HG02642 (cell line): ENCODE measurements around the gene NRG3.

ENCODE experiments used
- ATAC-seq: cut with Tn5 transposase; IDR thresholded peaks from one replicate; pipeline ENCODE4 v1.9.1; 2021; ENCODE audit warnings: mild to moderate bottlenecking; ENCODE audit not compliant: unreplicated experiment, poor library complexity

Gene NRG3

DNA sequence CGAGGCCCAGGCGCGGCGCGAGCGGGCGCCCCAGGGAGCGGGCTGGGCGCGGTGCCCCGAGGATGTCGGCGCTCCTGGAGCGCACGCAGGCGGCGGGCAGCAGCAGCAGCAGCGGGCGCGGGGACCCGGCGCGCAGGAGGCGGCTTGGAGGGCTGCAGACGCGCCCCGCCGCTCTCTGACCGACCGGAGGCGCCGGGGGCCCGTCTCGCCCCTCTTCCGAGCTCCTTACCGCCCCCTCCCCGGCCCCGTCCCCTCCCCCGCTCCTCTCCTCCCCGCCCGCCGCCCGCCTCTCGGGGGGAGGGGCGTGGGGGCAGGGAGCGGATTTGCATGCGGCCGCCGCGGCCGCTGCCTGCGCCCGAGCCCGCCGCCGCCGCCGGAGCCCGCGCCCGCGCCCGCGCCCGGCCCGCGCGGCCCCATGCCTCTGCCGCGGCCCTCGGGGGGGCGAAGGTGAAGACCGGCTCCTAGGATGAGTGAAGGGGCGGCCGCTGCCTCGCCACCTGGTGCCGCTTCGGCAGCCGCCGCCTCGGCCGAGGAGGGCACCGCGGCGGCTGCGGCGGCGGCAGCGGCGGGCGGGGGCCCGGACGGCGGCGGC is at the start of gene NRG3:
NRG3 (plus strand) TSS at position 320 of the 592 bp plus-strand sequence.
- peak; percentile 28 for ATAC-seq

- ATAC-seq, result no peak
Observed at GRCh38 chr10:81828251-81828650, 46.7 kb upstream of the NRG3 start.

- ATAC-seq, result no peak
Observed at GRCh38 chr10:81831060-81831459, 43.9 kb upstream of the NRG3 start.

DNA sequence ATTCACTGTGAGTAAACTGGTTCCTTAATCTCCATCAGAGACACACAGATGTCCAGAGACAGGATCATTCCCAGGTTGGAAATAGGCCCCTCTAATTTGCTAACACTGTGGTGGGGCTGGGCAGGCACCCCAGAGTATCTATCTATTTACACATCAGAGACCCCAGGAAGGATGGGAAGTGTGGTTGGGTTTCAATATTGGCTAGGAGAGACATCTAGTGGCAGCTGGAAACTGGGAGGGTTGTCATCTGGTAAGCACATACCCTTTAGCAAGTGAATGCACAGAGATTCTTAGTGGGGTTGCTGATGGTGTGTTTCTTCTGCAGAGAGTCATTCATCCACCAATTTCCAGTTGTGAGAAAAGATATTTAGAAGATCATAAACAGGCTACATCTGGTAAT is 36.0 kb upstream of the NRG3 start:
- no peak for ATAC-seq

GRCh38 chr10:81843042-81843441 is 32.0 kb upstream of the NRG3 start:
- ATAC-seq, result no peak

GRCh38 chr10:81847675-81848074 is 27.3 kb upstream of the NRG3 start:
- ATAC-seq, result no peak

DNA sequence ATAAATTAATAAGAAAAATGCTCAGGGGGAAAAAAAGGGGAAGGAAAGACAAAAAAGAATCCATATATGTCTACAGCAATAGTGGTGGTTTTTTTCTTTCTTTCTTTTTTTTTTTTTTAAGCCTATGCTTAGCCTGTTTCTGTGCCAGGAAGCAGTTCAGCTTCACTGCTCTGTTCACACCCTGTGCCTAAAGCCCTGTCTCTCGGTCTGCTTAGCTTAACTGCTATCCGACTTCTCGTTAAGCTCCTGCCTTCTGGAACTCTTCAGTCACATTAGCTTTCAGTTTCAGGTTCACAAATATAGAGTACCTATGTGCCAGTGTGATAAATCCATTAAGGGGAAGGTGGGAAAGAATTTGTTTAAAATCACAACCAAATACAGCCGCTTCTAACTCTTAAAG is 26.5 kb upstream of the NRG3 start:
- ATAC-seq, result no peak

- ATAC-seq, result no peak
Observed at GRCh38 chr10:81848931-81849330, 26.1 kb upstream of the NRG3 start.

DNA sequence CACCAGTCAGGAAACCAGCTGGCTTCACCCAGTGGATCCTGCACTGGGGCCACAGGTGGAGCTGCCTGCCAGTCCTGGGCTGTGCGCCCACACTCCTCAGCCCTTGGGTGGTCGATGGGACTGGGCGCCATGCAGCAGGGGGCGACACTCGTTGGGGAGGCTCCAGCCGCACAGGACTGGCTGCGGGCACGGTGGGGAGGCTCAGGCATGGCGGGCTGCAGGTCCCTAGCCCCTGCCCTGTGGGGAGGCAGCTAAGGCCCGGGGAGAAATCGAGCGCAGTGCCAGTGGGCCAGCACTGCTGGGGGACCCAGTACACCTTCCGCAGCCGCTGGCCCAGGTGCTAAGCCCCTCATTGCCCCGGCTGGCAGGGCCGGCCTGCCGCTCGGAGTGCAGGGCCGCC is 12.4 kb upstream of the NRG3 start:
- no peak for ATAC-seq

DNA sequence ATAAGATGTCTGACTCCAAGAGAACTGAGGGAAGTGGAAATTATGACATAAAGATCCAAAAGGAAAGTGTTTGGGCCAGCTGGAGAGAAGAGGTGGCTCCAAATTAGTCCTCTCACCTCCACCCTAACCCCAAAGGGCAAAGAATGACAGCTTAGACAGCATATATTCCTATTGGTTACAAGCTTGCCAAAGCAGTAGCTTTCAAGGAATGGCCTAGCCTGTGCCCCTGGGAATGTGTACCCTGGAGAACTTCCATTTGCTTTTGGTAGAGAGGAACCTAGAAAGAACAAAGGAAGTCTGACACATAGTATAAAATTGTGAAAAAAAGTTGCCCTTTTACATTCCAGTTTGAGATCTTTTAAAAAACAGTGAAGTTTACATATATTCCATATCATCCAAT is 11.2 kb upstream of the NRG3 start:
- ATAC-seq, result no peak

DNA sequence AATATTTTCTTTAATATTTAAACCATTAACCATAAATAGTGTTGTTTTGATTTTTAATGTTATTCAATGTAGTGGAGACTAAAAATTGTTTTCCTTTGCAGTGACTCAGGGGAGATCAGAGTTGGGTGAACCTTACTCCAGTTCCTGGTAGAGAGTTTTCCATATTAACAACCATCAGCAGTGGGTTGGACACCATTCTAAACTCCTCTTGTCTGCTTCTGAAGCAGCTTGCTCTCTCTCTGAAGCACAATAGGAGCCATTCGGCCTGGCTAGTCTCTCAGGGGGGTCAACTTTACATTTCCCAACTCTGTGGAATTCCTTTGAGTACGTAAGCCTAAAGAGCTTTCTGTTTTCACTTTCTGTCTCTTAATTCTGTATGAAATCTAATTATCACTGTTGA is 9.4 kb upstream of the NRG3 start:
- no peak for ATAC-seq

- peak; percentile 95 for ATAC-seq
Observed at GRCh38 chr10:81866753-81867152, 8.2 kb upstream of the NRG3 start.

DNA sequence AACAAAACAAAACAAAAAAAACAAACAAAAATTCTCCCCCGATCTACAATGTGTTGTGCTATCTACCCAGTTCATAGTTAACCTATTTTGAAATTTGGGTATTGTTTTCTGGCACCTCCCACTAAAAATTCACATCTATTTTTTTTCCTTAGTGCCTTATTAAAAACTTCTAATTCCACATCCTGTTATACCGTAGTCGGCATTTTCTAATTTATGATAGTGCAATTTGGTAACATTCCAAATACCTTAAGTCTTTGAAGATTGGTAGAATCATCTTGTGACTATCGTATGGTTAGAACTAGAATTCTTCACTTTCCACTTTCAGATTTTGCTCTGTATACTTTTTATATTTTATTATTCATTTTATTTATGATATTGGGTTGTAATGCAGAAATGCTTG is 4.5 kb upstream of the NRG3 start:
- no peak for ATAC-seq

GRCh38 chr10:81871558-81871957 is 3.4 kb upstream of the NRG3 start:
- ATAC-seq, result no peak

- ATAC-seq, result no peak
Observed at GRCh38 chr10:81872206-81872862, 2.7 kb upstream of the NRG3 start.

GRCh38 chr10:81873231-81873931 is 1.6 kb upstream of the NRG3 start:
- no peak for ATAC-seq

DNA sequence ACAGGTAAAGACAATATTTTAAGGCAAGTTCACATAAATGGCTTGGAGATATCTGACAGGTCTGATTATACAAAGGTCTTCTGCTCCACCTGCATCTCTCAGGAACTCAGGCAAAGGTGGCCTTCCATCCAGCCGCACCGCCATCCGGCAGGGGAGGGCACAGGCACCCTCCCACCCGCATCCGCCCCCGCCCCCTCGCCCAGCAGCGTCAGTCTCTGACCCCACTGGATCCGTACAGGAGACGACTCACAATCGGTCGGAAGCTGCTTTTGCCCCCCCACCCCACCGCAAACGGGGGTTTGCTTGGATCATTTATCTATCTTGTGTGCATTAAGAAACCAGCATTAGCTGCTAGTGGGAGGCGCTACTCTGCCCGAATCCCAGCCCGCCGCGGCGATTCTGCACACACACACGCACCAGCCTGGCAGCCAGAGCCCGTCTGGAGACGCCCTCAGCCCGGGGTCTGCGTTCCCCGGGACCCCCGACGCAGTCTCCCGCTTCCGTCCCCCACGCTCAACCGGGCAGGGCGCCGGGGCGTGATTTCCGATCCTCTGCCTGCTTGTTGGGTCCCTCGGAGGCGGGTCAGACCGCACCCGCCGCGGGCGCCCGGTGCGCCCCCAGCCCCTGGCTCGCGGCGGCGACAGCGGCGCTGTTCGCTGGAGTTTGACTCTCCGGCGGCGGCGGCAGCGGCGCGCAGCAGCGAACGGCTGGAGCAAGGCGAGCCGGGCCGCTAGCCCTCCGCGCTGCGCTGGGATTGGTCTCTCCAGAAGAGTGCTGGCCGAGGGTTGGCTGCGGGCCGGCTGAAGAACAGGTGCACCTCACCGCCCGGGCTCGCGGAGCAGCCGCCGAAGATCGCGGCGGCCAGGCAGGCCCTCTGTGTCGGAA is 820 bp upstream of the NRG3 start:
- ATAC-seq, result peak; percentile 51

DNA sequence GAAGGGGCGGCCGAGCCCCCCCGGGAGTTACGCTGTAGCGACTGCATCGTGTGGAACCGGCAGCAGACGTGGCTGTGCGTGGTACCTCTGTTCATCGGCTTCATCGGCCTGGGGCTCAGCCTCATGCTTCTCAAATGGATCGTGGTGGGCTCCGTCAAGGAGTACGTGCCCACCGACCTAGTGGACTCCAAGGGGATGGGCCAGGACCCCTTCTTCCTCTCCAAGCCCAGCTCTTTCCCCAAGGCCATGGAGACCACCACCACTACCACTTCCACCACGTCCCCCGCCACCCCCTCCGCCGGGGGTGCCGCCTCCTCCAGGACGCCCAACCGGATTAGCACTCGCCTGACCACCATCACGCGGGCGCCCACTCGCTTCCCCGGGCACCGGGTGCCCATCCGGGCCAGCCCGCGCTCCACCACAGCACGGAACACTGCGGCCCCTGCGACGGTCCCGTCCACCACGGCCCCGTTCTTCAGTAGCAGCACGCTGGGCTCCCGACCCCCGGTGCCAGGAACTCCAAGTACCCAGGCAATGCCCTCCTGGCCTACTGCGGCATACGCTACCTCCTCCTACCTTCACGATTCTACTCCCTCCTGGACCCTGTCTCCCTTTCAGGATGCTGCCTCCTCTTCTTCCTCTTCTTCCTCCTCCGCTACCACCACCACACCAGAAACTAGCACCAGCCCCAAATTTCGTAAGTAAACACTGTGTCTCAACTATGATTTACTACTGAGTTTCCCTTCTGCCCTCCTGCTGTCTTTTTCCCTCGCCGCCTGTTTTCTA is 666 bp downstream of the NRG3 start:
- ATAC-seq, result no peak

GRCh38 chr10:81876253-81877077 is 1.5 kb downstream of the NRG3 start:
- ATAC-seq, result no peak
